Activated CD4-positive, alpha-beta T cell treated with anti-CD3 and anti-CD28 coated beads for 4 hours (primary cell): ENCODE measurements around the gene DDX46.
A peak's percentile ranks its signal among the peaks of the same experiment; 100 is the strongest.
"Not testable (repeated sequence)": the region's sequence is repeated elsewhere in the genome, so short reads cannot be mapped to it uniquely, and the experiment has no call there.

Experiments
- DNase-seq, 2 donors: peaks; one replicate each; pipeline ENCODE4 v3.0.0-alpha.2; 2020

DDX46 gene

GRCh38 chr5:134845852-134846640 lies 87.5 kb downstream of the DDX46 start, which contains the start of gene C5orf24:
C5orf24 (plus strand) TSS chr5:134845968; CDS start chr5:134854901, 8,933 bp downstream.
- peak; percentile 88 to 90 for DNase-seq

GRCh38 chr5:134846641-134846960 lies 88.0 kb downstream of the DDX46 start:
- DNase-seq = peak; percentile 4 to 5

- DNase-seq = not testable (repeated sequence)
Observed at GRCh38 chr5:134849434-134849933, 90.9 kb downstream of the DDX46 start.

DNA sequence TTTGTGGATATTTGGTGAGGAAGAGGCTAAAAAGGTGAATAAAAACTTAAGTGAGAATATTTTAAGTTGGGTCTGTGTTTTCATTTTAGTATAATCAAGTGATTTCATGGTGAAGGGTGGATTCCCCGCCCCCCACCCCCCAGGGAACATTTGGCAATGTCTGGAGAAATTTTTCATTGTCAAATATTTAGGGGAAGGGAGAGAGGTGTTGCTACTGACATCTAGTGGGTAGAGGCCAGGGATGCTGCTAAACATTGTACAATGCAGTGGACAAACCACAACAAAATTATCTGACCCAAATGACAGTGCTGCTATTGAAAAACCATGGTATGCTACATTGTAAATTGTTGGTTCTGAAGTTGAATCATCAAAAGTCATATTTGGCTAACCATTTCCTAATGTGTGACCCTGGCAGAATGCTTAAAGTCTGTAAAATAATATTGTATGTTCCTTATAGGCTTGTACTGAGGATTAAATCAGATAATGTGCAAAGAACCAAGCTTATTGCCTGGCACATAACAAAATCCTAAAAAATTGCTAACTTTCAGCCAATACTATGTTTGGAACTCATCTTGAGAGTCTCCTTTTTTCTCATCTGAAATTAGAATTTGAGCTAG lies 92.8 kb downstream of the DDX46 start:
- DNase-seq = no peak

DNA sequence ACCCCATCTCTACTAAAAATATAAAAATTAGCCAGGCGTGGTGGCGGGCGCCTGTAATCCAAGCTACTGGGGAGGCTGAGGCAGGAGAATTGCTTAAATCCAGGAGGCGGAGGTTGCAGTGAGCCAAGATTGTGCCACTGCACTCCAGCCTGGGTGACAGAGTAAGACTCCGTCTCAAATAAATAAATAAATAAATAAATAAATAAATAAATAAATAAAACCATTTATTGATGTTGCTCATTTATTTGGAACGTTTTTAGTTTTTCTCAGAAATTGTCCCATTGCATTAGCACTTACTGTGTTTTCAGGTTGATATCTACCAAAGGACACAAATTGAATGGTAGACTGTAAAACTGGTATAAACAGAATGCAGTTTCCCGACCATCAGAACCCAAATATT lies 97.9 kb downstream of the DDX46 start:
- not testable (repeated sequence) for DNase-seq

DNA sequence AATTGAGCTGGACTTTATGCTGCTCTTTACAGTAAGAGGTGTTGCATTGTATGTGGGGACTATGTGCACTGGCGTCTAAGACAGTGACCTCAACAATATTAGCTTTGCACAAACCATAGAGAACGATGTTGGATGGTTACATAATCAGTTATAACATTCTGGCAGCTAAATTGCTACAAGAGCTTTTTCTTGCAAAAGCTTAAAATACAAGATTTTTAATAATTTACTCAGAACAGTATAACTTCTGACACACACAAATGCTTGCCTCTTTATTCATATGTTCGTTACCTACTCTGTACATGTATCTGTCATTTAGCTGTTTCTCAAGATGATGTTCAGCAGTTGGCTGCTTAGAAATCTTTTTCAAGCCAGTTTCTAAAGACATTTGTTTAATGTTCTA lies 98.8 kb downstream of the DDX46 start:
- DNase-seq = no peak

GRCh38 chr5:134864707-134865106 lies 106.1 kb downstream of the DDX46 start:
- DNase-seq = no peak

- DNase-seq = no peak
Observed at GRCh38 chr5:134873494-134873893, 114.9 kb downstream of the DDX46 start.

GRCh38 chr5:134873987-134874830 lies 115.6 kb downstream of the DDX46 start, which contains the start of gene TXNDC15:
TXNDC15 (plus strand) TSS chr5:134874371; CDS start chr5:134874428, 57 bp downstream.
- DNase-seq = peak; percentile 72 to 74

GRCh38 chr5:134874831-134875655 lies 116.5 kb downstream of the DDX46 start:
- DNase-seq = peak; percentile 20 to 25

DNA sequence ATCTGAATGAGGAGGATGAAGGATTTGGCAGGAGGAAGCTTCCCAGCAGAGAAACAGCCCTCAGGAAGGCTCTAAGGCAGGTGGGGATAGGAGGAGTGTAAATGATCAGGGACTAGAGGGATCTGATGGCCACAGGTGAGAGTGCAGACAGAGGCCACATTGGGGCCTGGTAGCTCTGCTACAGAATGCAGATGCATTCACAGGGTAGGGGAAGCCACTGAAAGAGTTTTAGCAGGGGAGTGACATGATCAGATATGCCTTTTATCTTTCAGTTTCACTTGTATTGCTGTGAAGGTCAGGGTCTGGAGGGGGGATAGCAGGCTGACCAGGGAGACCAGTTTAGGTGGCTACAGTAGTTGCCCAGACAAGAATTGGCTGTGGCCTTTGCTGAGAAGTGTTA lies 118.6 kb downstream of the DDX46 start:
- no peak for DNase-seq

DNA sequence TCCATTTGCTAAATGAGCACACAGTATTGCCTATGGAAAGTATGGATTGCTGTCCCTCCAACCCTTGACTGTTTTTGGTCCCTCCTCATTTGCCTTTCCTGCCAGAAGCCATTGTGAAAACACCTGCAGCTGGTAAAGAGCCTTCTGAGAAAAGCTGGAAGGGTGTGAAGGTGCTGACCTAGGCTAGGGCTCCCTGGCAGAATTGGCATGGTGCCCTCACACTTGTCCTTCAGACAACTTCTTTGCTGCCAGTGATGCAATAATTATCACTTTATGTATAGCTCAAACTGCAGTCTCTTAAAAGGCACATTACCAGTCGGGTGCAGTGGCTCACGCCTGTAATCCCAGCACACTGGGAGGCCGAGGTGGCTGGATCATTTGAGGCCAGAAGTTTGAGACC lies 119.8 kb downstream of the DDX46 start:
- DNase-seq = no peak

- no peak for DNase-seq
Observed at GRCh38 chr5:134879456-134879855, 120.9 kb downstream of the DDX46 start.
